GM19023 (cell line): ENCODE data around the gene MYH15.

Experiments
- ATAC-seq: cut with Tn5 transposase; IDR thresholded peaks from one replicate; pipeline ENCODE4 v1.9.1; 2021; ENCODE audit warnings: mild to moderate bottlenecking, moderate library complexity; ENCODE audit not compliant: unreplicated experiment

MYH15 gene

GRCh38 chr3:108511055-108511454 is 659 bp upstream of the MYH15 start:
- no peak for ATAC-seq

- no peak for ATAC-seq
Measured at GRCh38 chr3:108509871-108510270, 525 bp downstream of the MYH15 start.

GRCh38 chr3:108509263-108509662 is 1.1 kb downstream of the MYH15 start:
- ATAC-seq = no peak

- no peak for ATAC-seq
Measured at GRCh38 chr3:108507902-108508301, 2.5 kb downstream of the MYH15 start.

GRCh38 chr3:108505811-108506210 is 4.6 kb downstream of the MYH15 start:
- ATAC-seq = no peak

GRCh38 chr3:108503722-108504121 is 6.7 kb downstream of the MYH15 start:
- no peak for ATAC-seq

- no peak for ATAC-seq
Measured at GRCh38 chr3:108501535-108501934, 8.9 kb downstream of the MYH15 start.

GRCh38 chr3:108500728-108501127 is 9.7 kb downstream of the MYH15 start:
- no peak for ATAC-seq

- no peak for ATAC-seq
Measured at GRCh38 chr3:108497271-108497670, 13.1 kb downstream of the MYH15 start.

GRCh38 chr3:108495717-108496116 is 14.7 kb downstream of the MYH15 start:
- ATAC-seq = no peak

- no peak for ATAC-seq
Measured at GRCh38 chr3:108494906-108495531, 15.4 kb downstream of the MYH15 start.

- ATAC-seq = no peak
Measured at GRCh38 chr3:108493862-108494261, 16.5 kb downstream of the MYH15 start.

GRCh38 chr3:108491456-108491855 is 18.9 kb downstream of the MYH15 start:
- no peak for ATAC-seq

GRCh38 chr3:108489776-108490175 is 20.6 kb downstream of the MYH15 start:
- ATAC-seq = no peak

- ATAC-seq = no peak
Measured at GRCh38 chr3:108488631-108489030, 21.8 kb downstream of the MYH15 start.

GRCh38 chr3:108487439-108487838 is 23.0 kb downstream of the MYH15 start:
- no peak for ATAC-seq

GRCh38 chr3:108486941-108487340 is 23.5 kb downstream of the MYH15 start:
- no peak for ATAC-seq

GRCh38 chr3:108486338-108486737 is 24.1 kb downstream of the MYH15 start:
- no peak for ATAC-seq

GRCh38 chr3:108485146-108485545 is 25.2 kb downstream of the MYH15 start:
- no peak for ATAC-seq

GRCh38 chr3:108479224-108479623 is 31.2 kb downstream of the MYH15 start:
- no peak for ATAC-seq

- ATAC-seq = peak; percentile 62
Measured at GRCh38 chr3:108477511-108478147, 32.8 kb downstream of the MYH15 start.

- no peak for ATAC-seq
Measured at GRCh38 chr3:108475220-108475782, 35.1 kb downstream of the MYH15 start.
